H9 (cell line): ENCODE data around the gene KDM2B. TPM values are rescaled to one million over a fixed set of nuclear protein-coding genes. Genes with fewer than 3 reads are reported as not detected.

Experiments
- DNase-seq: peaks from one replicate; pipeline ENCODE4 v3.0.0-alpha.2; 2017
- H2AFZ ChIP-seq: one replicate; pipeline ENCODE4 v1.6.1; 2013; ENCODE audit warnings: mild to moderate bottlenecking, low read length, control low read depth, moderate library complexity
- H2AK5ac ChIP-seq: 2 replicates; pipeline ENCODE4 v1.6.1; 2013; ENCODE audit warnings: low read length, control low read depth, mixed read lengths; ENCODE audit not compliant: insufficient read length
- H2BK120ac ChIP-seq: one replicate; pipeline ENCODE4 v1.6.1; 2013; ENCODE audit warnings: low read depth, mild to moderate bottlenecking, low read length, control low read depth, inconsistent platforms; ENCODE audit not compliant: poor library complexity, severe bottlenecking
- H2BK12ac ChIP-seq: 2 replicates; pipeline ENCODE4 v1.6.1; 2013; ENCODE audit warnings: low read length, control low read depth, mixed read lengths, low read depth; ENCODE audit not compliant: insufficient read length
- H2BK15ac ChIP-seq: 2 replicates; pipeline ENCODE4 v1.6.1; 2013; ENCODE audit warnings: low read depth, low read length, control low read depth
- H2BK20ac ChIP-seq: one replicate; pipeline ENCODE4 v1.6.1; 2013; ENCODE audit warnings: low read depth, mild to moderate bottlenecking, low read length, control low read depth, inconsistent platforms; ENCODE audit not compliant: poor library complexity, severe bottlenecking
- H2BK5ac ChIP-seq: 2 replicates; pipeline ENCODE4 v1.6.1; 2013; ENCODE audit warnings: low read length, control low read depth, mixed read lengths; ENCODE audit not compliant: insufficient read length
- H3K14ac ChIP-seq: 2 replicates; pipeline ENCODE4 v1.6.1; 2013; ENCODE audit warnings: low read length, control low read depth; ENCODE audit not compliant: insufficient read depth
- H3K18ac ChIP-seq: 2 replicates; pipeline ENCODE4 v1.6.1; 2013; ENCODE audit warnings: low read depth, mild to moderate bottlenecking, mixed read lengths, low read length, control low read depth; ENCODE audit not compliant: insufficient read length
- H3K23ac ChIP-seq: 2 replicates; pipeline ENCODE4 v1.6.1; 2013; ENCODE audit warnings: low read length, control low read depth, mixed read lengths, low read depth; ENCODE audit not compliant: insufficient read length
- H3K23me2 ChIP-seq: 2 replicates; pipeline ENCODE4 v1.6.1; 2013; ENCODE audit warnings: low read depth, mild to moderate bottlenecking, mixed read lengths, low read length, control low read depth; ENCODE audit not compliant: insufficient read length, poor library complexity, severe bottlenecking
- H3K27ac ChIP-seq: 2 replicates; pipeline ENCODE4 v1.5.1; 2013; ENCODE audit warnings: low read length, control low read depth, mixed read lengths, low read depth; ENCODE audit not compliant: insufficient read length
- H3K27me3 ChIP-seq: 2 replicates; pipeline ENCODE4 v1.6.1; 2013; ENCODE audit warnings: low read length, control low read depth, inconsistent platforms; ENCODE audit not compliant: insufficient read depth
- H3K4ac ChIP-seq: 2 replicates; pipeline ENCODE4 v1.6.1; 2013; ENCODE audit warnings: low read depth, mild to moderate bottlenecking, control low read depth, inconsistent platforms, low read length, moderate library complexity
- H3K4me1 ChIP-seq: 2 replicates; pipeline ENCODE4 v1.6.1; 2013; ENCODE audit warnings: low read length, control low read depth, inconsistent platforms; ENCODE audit not compliant: insufficient read depth
- H3K4me2 ChIP-seq: 2 replicates; pipeline ENCODE4 v1.6.1; 2013; ENCODE audit warnings: low read length, control low read depth, mixed read lengths; ENCODE audit not compliant: insufficient read length, insufficient read depth
- H3K56ac ChIP-seq: 2 replicates; pipeline ENCODE4 v1.6.1; 2013; ENCODE audit warnings: low read depth, mild to moderate bottlenecking, mixed read lengths, low read length, control low read depth; ENCODE audit not compliant: insufficient read length
- H3K79me1 ChIP-seq: 2 replicates; pipeline ENCODE4 v1.6.1; 2013; ENCODE audit warnings: low read depth, mild to moderate bottlenecking, moderate library complexity, low read length, control low read depth, inconsistent platforms; ENCODE audit not compliant: insufficient read depth, poor library complexity, severe bottlenecking
- H3K79me2 ChIP-seq: 2 replicates; pipeline ENCODE4 v1.6.1; 2013; ENCODE audit warnings: low read length, control low read depth, inconsistent platforms; ENCODE audit not compliant: insufficient read depth
- H3K9ac ChIP-seq: 2 replicates; pipeline ENCODE4 v1.6.1; 2013; ENCODE audit warnings: low read length, control low read depth, mixed read lengths; ENCODE audit not compliant: insufficient read length; ENCODE audit errors: extremely low read depth
- H3K9me3 ChIP-seq: one replicate; pipeline ENCODE4 v1.6.1; 2013; ENCODE audit warnings: low read depth, low read length, inconsistent platforms; ENCODE audit not compliant: control insufficient read depth
- H3T11ph ChIP-seq: one replicate; pipeline ENCODE4 v1.6.1; 2013; ENCODE audit warnings: mild to moderate bottlenecking, low read length, control low read depth, inconsistent platforms
- H4K20me1 ChIP-seq: one replicate; pipeline ENCODE4 v1.6.1; 2013; ENCODE audit not compliant: control insufficient read depth, insufficient read length, insufficient read depth
- H4K5ac ChIP-seq: 2 replicates; pipeline ENCODE4 v1.6.1; 2013; ENCODE audit warnings: low read depth, mild to moderate bottlenecking, mixed read lengths, low read length, control low read depth; ENCODE audit not compliant: insufficient read length
- H4K8ac ChIP-seq: replicated peaks from 2 replicates; pipeline ENCODE4 v1.6.1; 2013; ENCODE audit warnings: low read length, control low read depth, mixed read lengths, low read depth; ENCODE audit not compliant: insufficient read length
- H4K91ac ChIP-seq: 2 replicates; pipeline ENCODE4 v1.6.1; 2013; ENCODE audit warnings: low read depth, mild to moderate bottlenecking, moderate library complexity, mixed read lengths, low read length, control low read depth; ENCODE audit not compliant: insufficient read length
- H3K27ac Mint-ChIP-seq, 3 experiments: 2 replicates in 2 of 3; 3 replicates in 1 of 3; pipeline ENCODE4 v1.8.0; 2020 to 2021; ENCODE audit warnings: mixed read lengths in 3 of 3, mild to moderate bottlenecking in 1 of 3, moderate library complexity in 1 of 3
- H3K27me3 Mint-ChIP-seq: 2 replicates; pipeline ENCODE4 v1.8.0; 2021; ENCODE audit warnings: low read depth, mild to moderate bottlenecking, moderate library complexity, mixed read lengths
- H3K36me3 Mint-ChIP-seq, 3 experiments: 2 replicates in 2 of 3; 3 replicates in 1 of 3; pipeline ENCODE4 v1.8.0; 2020 to 2021; ENCODE audit warnings: low read depth in 3 of 3, mixed read lengths in 3 of 3; ENCODE audit not compliant: insufficient read depth in 1 of 3
- H3K4me1 Mint-ChIP-seq, 2 experiments: 2 replicates each; pipeline ENCODE4 v1.8.0; 2020; ENCODE audit warnings: mixed read lengths in 2 of 2
- H3K4me3 Mint-ChIP-seq, 2 experiments: 2 replicates in 1 of 2; 3 replicates in 1 of 2; pipeline ENCODE4 v1.8.0; 2020 to 2021; ENCODE audit warnings: mild to moderate bottlenecking in 2 of 2, mixed read lengths in 2 of 2, moderate library complexity in 1 of 2
- H3K9me3 Mint-ChIP-seq, 2 experiments: 2 replicates in 1 of 2; 3 replicates in 1 of 2; pipeline ENCODE4 v1.8.0; 2020; ENCODE audit warnings: mild to moderate bottlenecking in 2 of 2, mixed read lengths in 2 of 2, moderate library complexity in 1 of 2
- CTCF ChIP-seq: fragments of 200-600 bp; sonication (generic); conservative IDR thresholded peaks from 3 replicates; pipeline ENCODE4 v1.8.0; 2021; ENCODE audit warnings: antibody characterized with exemption, mild to moderate bottlenecking
- WGBS: extraction: QIAGEN DNeasy Blood & Tissue Kit; methylation state at CpG from one replicate; pipeline ENCODE4 v1.1.7; 2013; ENCODE audit warnings: missing lambda C conversion rate, low lambda C conversion rate, mixed read lengths; ENCODE audit not compliant: insufficient read length; ENCODE audit errors: extremely low coverage; 5-methylcytosine and 5-hydroxymethylcytosine counted together
- total RNA-seq: library from RNA; stranded (reverse); gene quantifications from 2 replicates; pipeline ENCODE4 v1.2.1, GENCODE V29; 2021

The KDM2B gene
- total RNA-seq, 1 experiment from 2014 or later: 143 TPM

GRCh38 chr12:121464331-121464730 lies 116.5 kb downstream of the KDM2B start:
- Histone ChIP-seq H3K23ac (no peak overlapping the region), H3K27ac (no peak overlapping the region), H2BK12ac (no peak overlapping the region), H3K14ac (no peak overlapping the region), H2BK15ac (no peak overlapping the region), H3K4me1 (peaks cover 5% of the 10 kb centered on the region; the same call in 1 of the 2 replicates), H3K9ac (no peak overlapping the region), H2BK20ac (no peak overlapping the region), H4K5ac (no peak overlapping the region), H3K4ac (no peak overlapping the region), H3K27me3 (no peaks in the 10 kb centered on the region), H3K79me1 (peaks cover 21% of the 10 kb centered on the region), H2BK120ac (no peak overlapping the region), H2AFZ (no peak overlapping the region), H3K4me2 (no peak overlapping the region), H3K9me3 (no peaks in the 10 kb centered on the region), H4K8ac (no peak overlapping the region), H3K23me2 (peaks cover 7% of the 10 kb centered on the region), H3K56ac (no peak overlapping the region), H3K18ac (no peak overlapping the region), H4K20me1 (no peaks in the 10 kb centered on the region), H2BK5ac (no peak overlapping the region), H3K79me2 (peaks cover 20% of the 10 kb centered on the region; the same call in 1 of the 2 replicates), H4K91ac (no peak overlapping the region), H3T11ph (no peak overlapping the region), H2AK5ac (no peak overlapping the region)
- Mint-ChIP-seq H3K9me3 (peaks cover 0 to 2% of the 10 kb centered on the region in 2 experiments; a peak in 1 of 5 replicates), H3K27ac (no peak overlapping the region), H3K4me1 (peaks cover 21 to 26% of the 10 kb centered on the region in 2 experiments), H3K27me3 (peaks cover 9% of the 10 kb centered on the region), H3K4me3 (no peak overlapping the region), H3K36me3 (peaks cover 9 to 12% (median 11%) of the 10 kb centered on the region in 3 experiments)
- no peak for TF ChIP-seq CTCF
- peak; percentile 27 for DNase-seq
- no CpG with 5 or more reads among the region's 13 CpGs for WGBS
